Measurements from ENCODE around the gene TEN1.

TEN1 gene

GRCh38 chr17:76022973-76023899 lies 44.2 kb downstream of the TEN1 start:
- Histone ChIP-seq H3K4me3 (ENCODE audit: low read length) (no peak overlapping the region), H3K36me3 (ENCODE audit: insufficient read depth, low read length) (no peaks in the 10 kb centered on the region), H3K4me2 (ENCODE audit: low read length) (no peak overlapping the region), H3K27me3 (ENCODE audit: control insufficient read depth, insufficient read depth, low read length) (peaks cover 5% of the 10 kb centered on the region), H3K9ac (ENCODE audit: low read depth, low read length) (no peak overlapping the region), H3K4me1 (ENCODE audit: control insufficient read depth, insufficient read depth, low read length) (no peaks in the 10 kb centered on the region), H3K9me3 (replicated peaks; ENCODE audit: low read length) (no peaks in the 10 kb centered on the region)

- Histone ChIP-seq H3K4me2 (ENCODE audit: low read length) (no peak overlapping the region), H3K9me3 (replicated peaks; ENCODE audit: low read length) (no peaks in the 10 kb centered on the region), H3K4me3 (ENCODE audit: low read length) (no peak overlapping the region), H3K27me3 (ENCODE audit: control insufficient read depth, insufficient read depth, low read length) (peaks cover 5% of the 10 kb centered on the region), H3K9ac (ENCODE audit: low read depth, low read length) (no peak overlapping the region), H3K4me1 (ENCODE audit: control insufficient read depth, insufficient read depth, low read length) (no peaks in the 10 kb centered on the region), H3K36me3 (ENCODE audit: insufficient read depth, low read length) (no peaks in the 10 kb centered on the region)
These were observed 44.8 kb downstream of the TEN1 start for GRCh38 chr17:76023900-76024237.

GRCh38 chr17:76024353-76024752 lies 45.3 kb downstream of the TEN1 start:
- H3K9me3 ChIP-seq (replicated peaks; ENCODE audit: low read length): no peaks in the 10 kb centered on the region
- H3K27me3 ChIP-seq (ENCODE audit: control insufficient read depth, insufficient read depth, low read length): peaks cover 5% of the 10 kb centered on the region
- no peaks in the 10 kb centered on the region for H3K36me3 ChIP-seq (ENCODE audit: insufficient read depth, low read length)

GRCh38 chr17:76025294-76025693 lies 46.3 kb downstream of the TEN1 start:
- H3K4me3 ChIP-seq (ENCODE audit: low read length): no peak overlapping the region
- peaks cover 9% of the 10 kb centered on the region for H3K4me1 ChIP-seq (ENCODE audit: control insufficient read depth, insufficient read depth, low read length)
- H3K9ac ChIP-seq (ENCODE audit: low read depth, low read length): no peak overlapping the region
- no peak overlapping the region for H3K4me2 ChIP-seq (ENCODE audit: low read length)
- H3K36me3 ChIP-seq (ENCODE audit: insufficient read depth, low read length): no peaks in the 10 kb centered on the region
- H3K27me3 ChIP-seq (ENCODE audit: control insufficient read depth, insufficient read depth, low read length): no peaks in the 10 kb centered on the region
- no peaks in the 10 kb centered on the region for H3K9me3 ChIP-seq (replicated peaks; ENCODE audit: low read length)

More at GRCh38 chr17:76024353-76024752, 45.3 kb downstream of the TEN1 start:
- Histone ChIP-seq H3K4me2 (ENCODE audit: low read length) (no peak overlapping the region), H3K9ac (ENCODE audit: low read depth, low read length) (no peak overlapping the region), H3K4me3 (ENCODE audit: low read length) (no peak overlapping the region), H3K4me1 (ENCODE audit: control insufficient read depth, insufficient read depth, low read length) (peaks cover 2% of the 10 kb centered on the region)

GRCh38 chr17:76026714-76027158 lies 47.7 kb downstream of the TEN1 start:
- no peak overlapping the region for H3K9ac ChIP-seq (ENCODE audit: low read depth, low read length)
- no peaks in the 10 kb centered on the region for H3K36me3 ChIP-seq (ENCODE audit: insufficient read depth, low read length)
- no peak overlapping the region for H3K4me2 ChIP-seq (ENCODE audit: low read length)
- H3K9me3 ChIP-seq (replicated peaks; ENCODE audit: low read length): no peaks in the 10 kb centered on the region
- H3K4me3 ChIP-seq (ENCODE audit: low read length): no peak overlapping the region
- no peaks in the 10 kb centered on the region for H3K27me3 ChIP-seq (ENCODE audit: control insufficient read depth, insufficient read depth, low read length)
- peaks cover 12% of the 10 kb centered on the region for H3K4me1 ChIP-seq (ENCODE audit: control insufficient read depth, insufficient read depth, low read length)

GRCh38 chr17:76027159-76027839 lies 48.3 kb downstream of the TEN1 start, which contains the start of gene EVPL:
TSS of gene EVPL (minus strand) at chr17:76027306. CDS start at chr17:76027198, 108 bp downstream.
- Histone ChIP-seq H3K9ac (ENCODE audit: low read depth, low read length) (no peak within 1 kb of the TSS), H3K4me2 (ENCODE audit: low read length) (no peak within 1 kb of the TSS), H3K9me3 (replicated peaks; ENCODE audit: low read length) (no peaks in the 10 kb centered on the region), H3K4me3 (ENCODE audit: low read length) (no peak within 1 kb of the TSS), H3K27me3 (ENCODE audit: control insufficient read depth, insufficient read depth, low read length) (no peaks in the 10 kb centered on the region), H3K4me1 (ENCODE audit: control insufficient read depth, insufficient read depth, low read length) (peaks cover 12% of the 10 kb centered on the region), H3K36me3 (ENCODE audit: insufficient read depth, low read length) (no peaks in the 10 kb centered on the region)

GRCh38 chr17:76032073-76032779 lies 53.2 kb downstream of the TEN1 start:
- H3K4me3 ChIP-seq (ENCODE audit: low read length): no peak overlapping the region
- no peaks in the 10 kb centered on the region for H3K36me3 ChIP-seq (ENCODE audit: insufficient read depth, low read length)
- no peaks in the 10 kb centered on the region for H3K9me3 ChIP-seq (replicated peaks; ENCODE audit: low read length)
- H3K9ac ChIP-seq (ENCODE audit: low read depth, low read length): no peak overlapping the region
- H3K27me3 ChIP-seq (ENCODE audit: control insufficient read depth, insufficient read depth, low read length): no peaks in the 10 kb centered on the region
- no peak overlapping the region for H3K4me2 ChIP-seq (ENCODE audit: low read length)
- peaks cover 12% of the 10 kb centered on the region for H3K4me1 ChIP-seq (ENCODE audit: control insufficient read depth, insufficient read depth, low read length)

- H3K4me3 ChIP-seq (ENCODE audit: low read length): no peak overlapping the region
- no peak overlapping the region for H3K9ac ChIP-seq (ENCODE audit: low read depth, low read length)
- peaks cover under 1% of the 10 kb centered on the region for H3K36me3 ChIP-seq (ENCODE audit: insufficient read depth, low read length)
- H3K27me3 ChIP-seq (ENCODE audit: control insufficient read depth, insufficient read depth, low read length): no peaks in the 10 kb centered on the region
- H3K4me2 ChIP-seq (ENCODE audit: low read length): no peak overlapping the region
- peaks cover 12% of the 10 kb centered on the region for H3K4me1 ChIP-seq (ENCODE audit: control insufficient read depth, insufficient read depth, low read length)
- H3K9me3 ChIP-seq (replicated peaks; ENCODE audit: low read length): no peaks in the 10 kb centered on the region
These were observed 53.7 kb downstream of the TEN1 start for GRCh38 chr17:76032780-76033108.

- Histone ChIP-seq H3K27me3 (ENCODE audit: control insufficient read depth, insufficient read depth, low read length) (no peaks in the 10 kb centered on the region), H3K4me3 (ENCODE audit: low read length) (no peak overlapping the region), H3K36me3 (ENCODE audit: insufficient read depth, low read length) (peaks cover 4% of the 10 kb centered on the region), H3K9me3 (replicated peaks; ENCODE audit: low read length) (no peaks in the 10 kb centered on the region), H3K4me1 (ENCODE audit: control insufficient read depth, insufficient read depth, low read length) (peaks cover 12% of the 10 kb centered on the region), H3K9ac (ENCODE audit: low read depth, low read length) (no peak overlapping the region), H3K4me2 (ENCODE audit: low read length) (no peak overlapping the region)
These were observed 54.1 kb downstream of the TEN1 start for GRCh38 chr17:76033139-76033538.

- H3K36me3 ChIP-seq (ENCODE audit: insufficient read depth, low read length): peaks cover 14% of the 10 kb centered on the region
- H3K27me3 ChIP-seq (ENCODE audit: control insufficient read depth, insufficient read depth, low read length): no peaks in the 10 kb centered on the region
- no peak overlapping the region for H3K4me3 ChIP-seq (ENCODE audit: low read length)
- H3K9ac ChIP-seq (ENCODE audit: low read depth, low read length): no peak overlapping the region
- H3K4me1 ChIP-seq (ENCODE audit: control insufficient read depth, insufficient read depth, low read length): peaks cover 7% of the 10 kb centered on the region
- no peaks in the 10 kb centered on the region for H3K9me3 ChIP-seq (replicated peaks; ENCODE audit: low read length)
- H3K4me2 ChIP-seq (ENCODE audit: low read length): no peak overlapping the region
These were observed 55.6 kb downstream of the TEN1 start for GRCh38 chr17:76034428-76035350.
